Vagina (tissue), 2 donors: ENCODE results near the gene ZNF780A. TPM values are rescaled to one million over a fixed set of nuclear protein-coding genes. Genes with fewer than 3 reads are reported as not detected.
"Not testable (repeated sequence)": the region's sequence is repeated elsewhere in the genome, so short reads cannot be mapped to it uniquely, and the experiment has no call there.

Experiments used
- DNase-seq, 2 donors: peaks; one replicate each; pipeline ENCODE4 v3.0.0-alpha.2; 2017; ENCODE audit errors: extremely low spot score in 2 of 2
- H3K27ac ChIP-seq: fragments of 200-600 bp; sonication (generic); one replicate; pipeline ENCODE4 v1.5.1; 2019
- H3K27me3 ChIP-seq: fragments of 200-600 bp; sonication (generic); one replicate; pipeline ENCODE4 v1.5.1; 2019
- H3K36me3 ChIP-seq, 2 donors: fragments of 200-600 bp; sonication (generic); one replicate each; pipeline ENCODE4 v1.5.1; 2017 to 2019
- H3K4me1 ChIP-seq: fragments of 200-600 bp; sonication (generic); one replicate; pipeline ENCODE4 v1.5.1; 2019
- H3K4me3 ChIP-seq, 2 donors: fragments of 200-600 bp; sonication (generic); 1 replicate in 1 of 2; 2 replicates in 1 of 2; pipeline ENCODE4 v1.5.1; 2016 to 2019
- H3K9me3 ChIP-seq: fragments of 200-600 bp; sonication (generic); one replicate; pipeline ENCODE4 v1.5.1; 2019
- POLR2A ChIP-seq, 2 donors: fragments of 450-650 bp; IDR thresholded peaks; one replicate each; pipeline ENCODE4 v1.6.1; 2017; ENCODE audit warnings: antibody characterized with exemption in 2 of 2, mild to moderate bottlenecking in 2 of 2, moderate library complexity in 2 of 2
- POLR2AphosphoS5 ChIP-seq, 2 donors: sonication (generic); formaldehyde crosslinking; IDR thresholded peaks; one replicate each; pipeline ENCODE4 v1.9.0; 2017; ENCODE audit warnings: antibody characterized with exemption in 2 of 2, mild to moderate bottlenecking in 2 of 2, low read depth in 1 of 2; ENCODE audit not compliant: insufficient read depth in 1 of 2
- intact Hi-C: fragments of 100-400 bp; cut with DNase I; formaldehyde crosslinking; loops from one replicate; pipeline ENCODE4 v1.15.1; 2023
- total RNA-seq: library from RNA; depleted of rRNA; stranded (reverse); fragments of >200 nt; gene quantifications from one replicate; pipeline ENCODE4 v1.2.3, GENCODE V29; 2016
- TF ChIP-seq, protein P1 (sequence below), 3 experiments: fragments of 450-650 bp in 2 of 3; fragments of 200-600 bp in 1 of 3; sonication (generic) in 1 of 3; IDR thresholded peaks; one replicate each; pipeline ENCODE4 v1.5.1; 2017 to 2019; ENCODE audit warnings: antibody characterized with exemption in 3 of 3, mild to moderate bottlenecking in 2 of 3, moderate library complexity in 2 of 3

The ZNF780A gene
- total RNA-seq, 1 donor from 2014 or later = 18.7 TPM

DNA sequence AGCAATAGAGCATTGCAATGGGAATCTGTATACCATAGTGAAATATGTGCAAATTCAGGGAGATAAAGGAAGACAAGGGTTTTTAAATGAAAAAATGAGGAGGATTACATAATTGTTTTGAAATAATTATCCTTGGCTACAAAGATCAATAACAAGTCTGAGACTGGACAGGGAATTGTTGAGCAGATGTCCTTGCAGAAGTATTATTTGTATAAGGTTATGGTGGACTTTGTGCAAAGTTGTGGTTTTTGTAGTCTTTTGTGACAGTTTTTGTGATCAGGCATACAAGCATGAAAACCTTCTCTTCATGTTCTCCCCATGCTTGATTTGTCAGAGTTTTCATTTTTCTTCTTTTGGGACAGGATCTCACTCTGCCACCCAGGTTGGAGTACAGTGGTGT, 25.3 kb upstream of the ZNF780A start:
- TF ChIP-seq, protein P1, sequence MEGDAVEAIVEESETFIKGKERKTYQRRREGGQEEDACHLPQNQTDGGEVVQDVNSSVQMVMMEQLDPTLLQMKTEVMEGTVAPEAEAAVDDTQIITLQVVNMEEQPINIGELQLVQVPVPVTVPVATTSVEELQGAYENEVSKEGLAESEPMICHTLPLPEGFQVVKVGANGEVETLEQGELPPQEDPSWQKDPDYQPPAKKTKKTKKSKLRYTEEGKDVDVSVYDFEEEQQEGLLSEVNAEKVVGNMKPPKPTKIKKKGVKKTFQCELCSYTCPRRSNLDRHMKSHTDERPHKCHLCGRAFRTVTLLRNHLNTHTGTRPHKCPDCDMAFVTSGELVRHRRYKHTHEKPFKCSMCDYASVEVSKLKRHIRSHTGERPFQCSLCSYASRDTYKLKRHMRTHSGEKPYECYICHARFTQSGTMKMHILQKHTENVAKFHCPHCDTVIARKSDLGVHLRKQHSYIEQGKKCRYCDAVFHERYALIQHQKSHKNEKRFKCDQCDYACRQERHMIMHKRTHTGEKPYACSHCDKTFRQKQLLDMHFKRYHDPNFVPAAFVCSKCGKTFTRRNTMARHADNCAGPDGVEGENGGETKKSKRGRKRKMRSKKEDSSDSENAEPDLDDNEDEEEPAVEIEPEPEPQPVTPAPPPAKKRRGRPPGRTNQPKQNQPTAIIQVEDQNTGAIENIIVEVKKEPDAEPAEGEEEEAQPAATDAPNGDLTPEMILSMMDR (IDR thresholded peaks at IDR 0.05) = no peak
- TF ChIP-seq POLR2A (IDR thresholded peaks at IDR 0.05) = no peak
- no peak for TF ChIP-seq POLR2AphosphoS5 (IDR thresholded peaks at IDR 0.05; ENCODE audit: insufficient read depth in 1 of 2, low read depth in 1 of 2)
- Histone ChIP-seq H3K4me1 (no peaks in the 10 kb centered on the region), H3K27ac (no peak overlapping the region), H3K27me3 (no peaks in the 10 kb centered on the region), H3K9me3 (no peaks in the 10 kb centered on the region), H3K4me3 (no peak overlapping the region), H3K36me3 (no peaks in the 10 kb centered on the region)
- intact Hi-C loops = no loop called here
- no peak for DNase-seq

DNA sequence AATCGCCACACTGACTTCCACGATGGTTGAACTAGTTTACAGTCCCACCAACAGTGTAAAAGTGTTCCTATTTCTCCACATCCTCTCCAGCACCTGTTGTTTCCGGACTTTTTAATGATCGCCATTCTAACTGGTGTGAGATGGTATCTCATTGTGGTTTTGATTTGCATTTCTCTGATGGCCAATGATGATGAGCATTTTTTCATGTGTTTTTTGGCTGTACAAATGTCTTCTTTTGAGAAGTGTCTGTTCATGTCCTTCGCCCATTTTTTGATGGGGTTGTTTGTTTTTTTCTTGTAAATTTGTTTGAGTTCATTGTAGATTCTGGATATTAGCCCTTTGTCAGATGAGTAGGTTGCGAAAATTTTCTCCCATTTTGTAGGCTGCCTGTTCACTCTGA, 23.4 kb upstream of the ZNF780A start:
- DNase-seq, H3K9me3 ChIP-seq, intact Hi-C loops, H3K4me3 ChIP-seq, H3K4me1 ChIP-seq, H3K27me3 ChIP-seq, H3K27ac ChIP-seq, H3K36me3 ChIP-seq: not testable (repeated sequence)

DNA sequence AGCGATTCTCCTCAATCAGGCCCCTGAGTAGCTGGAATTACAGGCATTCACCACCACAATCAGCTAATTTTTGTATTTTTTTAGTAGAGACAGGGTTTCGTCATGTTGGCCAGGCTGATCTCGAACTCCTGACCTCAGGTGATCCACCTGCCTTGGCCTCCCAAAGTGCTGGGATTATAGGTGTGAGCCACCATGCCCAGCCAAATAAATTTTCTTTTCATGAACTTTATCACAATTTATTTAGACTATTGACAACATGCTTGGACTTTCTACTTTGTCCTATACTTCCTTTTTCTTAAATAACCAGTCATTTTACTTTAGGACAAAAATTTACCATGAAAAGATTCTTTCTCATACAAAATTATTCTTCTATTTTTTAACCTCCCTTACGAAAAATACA, 21.5 kb upstream of the ZNF780A start:
- DNase-seq, H3K4me1 ChIP-seq, H3K27me3 ChIP-seq, H3K4me3 ChIP-seq, H3K36me3 ChIP-seq, H3K9me3 ChIP-seq, H3K27ac ChIP-seq, intact Hi-C loops: not testable (repeated sequence)

DNA sequence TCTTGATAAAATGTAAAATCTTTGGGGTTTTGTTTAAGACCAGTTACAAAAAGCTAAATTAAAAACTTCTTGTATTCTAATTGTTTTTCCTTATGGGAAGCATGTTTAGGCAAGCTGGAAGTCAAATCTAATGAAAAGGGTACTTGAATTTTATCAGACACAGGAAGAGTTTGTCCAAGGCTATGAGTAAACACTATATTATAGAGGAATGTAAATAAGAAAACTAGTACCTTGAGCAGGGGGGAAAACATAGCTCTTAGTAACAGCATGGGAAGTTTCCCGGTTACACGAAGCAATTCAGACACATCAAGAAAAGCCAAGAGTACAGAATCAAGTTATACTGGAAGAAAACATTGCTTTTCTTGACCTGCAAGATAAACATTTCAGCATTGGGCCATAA, 19.8 kb upstream of the ZNF780A start:
- H3K9me3 ChIP-seq = no peaks in the 10 kb centered on the region
- no peak for DNase-seq
- no peaks in the 10 kb centered on the region for H3K36me3 ChIP-seq
- no peaks in the 10 kb centered on the region for H3K4me1 ChIP-seq
- no peaks in the 10 kb centered on the region for H3K27me3 ChIP-seq
- H3K27ac ChIP-seq = no peak overlapping the region
- intact Hi-C loops = no loop called here
- TF ChIP-seq POLR2A (IDR thresholded peaks at IDR 0.05) = no peak
- no peak for TF ChIP-seq POLR2AphosphoS5 (IDR thresholded peaks at IDR 0.05; ENCODE audit: insufficient read depth in 1 of 2, low read depth in 1 of 2)
- TF ChIP-seq, protein P1 (IDR thresholded peaks at IDR 0.05) = no peak
- H3K4me3 ChIP-seq = no peak overlapping the region

DNA sequence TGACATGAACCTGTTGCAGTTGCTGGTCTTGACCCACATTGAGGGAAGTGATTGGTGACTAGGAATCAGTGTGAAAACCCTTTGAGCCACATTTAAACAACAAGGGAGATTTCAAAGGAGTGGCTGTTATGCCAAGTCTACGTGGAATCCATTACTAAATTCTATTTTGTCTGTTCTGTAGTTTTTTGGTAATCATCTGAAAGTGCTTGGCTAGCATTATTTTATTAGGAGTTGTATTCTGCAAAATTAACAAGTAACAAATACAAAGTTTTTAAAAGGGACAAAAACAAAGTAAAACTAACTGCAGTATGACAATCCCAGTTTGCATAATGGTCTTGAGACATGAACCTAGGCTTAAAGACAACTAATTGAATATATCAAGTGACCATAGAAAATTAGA, 14.0 kb upstream of the ZNF780A start:
- H3K27ac ChIP-seq = no peak overlapping the region
- H3K27me3 ChIP-seq = no peaks in the 10 kb centered on the region
- no peaks in the 10 kb centered on the region for H3K36me3 ChIP-seq
- TF ChIP-seq POLR2AphosphoS5 (IDR thresholded peaks at IDR 0.05; ENCODE audit: insufficient read depth in 1 of 2, low read depth in 1 of 2) = no peak
- no peak for TF ChIP-seq POLR2A (IDR thresholded peaks at IDR 0.05)
- TF ChIP-seq, protein P1 (IDR thresholded peaks at IDR 0.05) = no peak
- no peak for DNase-seq
- no peaks in the 10 kb centered on the region for H3K4me1 ChIP-seq
- no peaks in the 10 kb centered on the region for H3K9me3 ChIP-seq
- H3K4me3 ChIP-seq = no peak overlapping the region
- intact Hi-C loops = loop anchor here (5.0 kb wide), 1 partner anchor 1358 kb away; no protein-coding TSS in a partner anchor

DNA sequence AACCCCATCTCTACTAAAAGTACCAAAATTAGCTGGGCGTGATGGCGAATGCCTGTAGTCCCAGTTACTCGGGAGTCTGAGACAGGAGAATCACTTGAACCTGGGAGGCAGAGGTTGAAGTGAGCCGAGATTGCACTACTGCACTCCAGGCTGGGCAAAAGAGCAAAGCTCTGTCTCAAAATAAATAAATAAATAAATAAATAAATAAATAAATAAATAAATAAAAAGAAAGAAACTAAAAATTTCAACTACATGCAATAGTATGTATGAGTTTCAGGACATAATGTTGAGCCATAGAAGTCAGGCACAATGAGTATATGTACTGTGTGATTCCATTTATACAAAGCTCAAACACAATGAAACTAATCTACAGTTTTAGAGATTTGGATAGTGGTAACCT, 12.9 kb upstream of the ZNF780A start:
- no peaks in the 10 kb centered on the region for H3K4me1 ChIP-seq
- no peak overlapping the region for H3K27ac ChIP-seq
- no peaks in the 10 kb centered on the region for H3K27me3 ChIP-seq
- no peak for DNase-seq
- H3K36me3 ChIP-seq = no peaks in the 10 kb centered on the region
- no peak overlapping the region for H3K4me3 ChIP-seq
- intact Hi-C loops = loop anchor here (5.0 kb wide), 1 partner anchor 1359 kb away; no protein-coding TSS in a partner anchor
- no peak for TF ChIP-seq POLR2AphosphoS5 (IDR thresholded peaks at IDR 0.05; ENCODE audit: insufficient read depth in 1 of 2, low read depth in 1 of 2)
- TF ChIP-seq, protein P1 (IDR thresholded peaks at IDR 0.05) = no peak
- TF ChIP-seq POLR2A (IDR thresholded peaks at IDR 0.05) = no peak
- H3K9me3 ChIP-seq = no peaks in the 10 kb centered on the region
